IPS-NIHi11 (cell line): ENCODE data around the gene C4BPA.

Source experiments
- DNase-seq: peaks from one replicate; pipeline ENCODE4 v3.0.0; 2012; ENCODE audit warnings: mixed read lengths, low spot score

C4BPA gene

DNA sequence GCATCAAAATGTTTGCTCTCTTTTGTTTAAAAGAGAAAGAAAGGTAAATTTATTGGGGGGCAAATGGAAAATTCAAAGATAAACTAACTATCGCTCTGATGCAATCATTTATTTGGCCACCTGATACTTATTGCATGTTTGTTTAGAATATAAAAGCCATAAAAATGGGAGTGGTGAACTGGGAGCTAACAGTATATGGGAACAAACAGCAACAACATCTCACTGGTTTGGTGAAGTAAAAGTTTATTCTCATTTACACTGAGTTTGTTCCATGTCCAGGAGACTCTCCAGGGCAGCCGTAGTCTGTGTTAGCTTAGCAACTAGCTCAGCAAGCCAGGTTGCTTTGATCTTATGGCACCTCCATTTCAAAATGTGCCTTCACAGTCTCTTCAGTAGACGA is 20.4 kb downstream of the C4BPA start:
- DNase-seq = no peak

DNA sequence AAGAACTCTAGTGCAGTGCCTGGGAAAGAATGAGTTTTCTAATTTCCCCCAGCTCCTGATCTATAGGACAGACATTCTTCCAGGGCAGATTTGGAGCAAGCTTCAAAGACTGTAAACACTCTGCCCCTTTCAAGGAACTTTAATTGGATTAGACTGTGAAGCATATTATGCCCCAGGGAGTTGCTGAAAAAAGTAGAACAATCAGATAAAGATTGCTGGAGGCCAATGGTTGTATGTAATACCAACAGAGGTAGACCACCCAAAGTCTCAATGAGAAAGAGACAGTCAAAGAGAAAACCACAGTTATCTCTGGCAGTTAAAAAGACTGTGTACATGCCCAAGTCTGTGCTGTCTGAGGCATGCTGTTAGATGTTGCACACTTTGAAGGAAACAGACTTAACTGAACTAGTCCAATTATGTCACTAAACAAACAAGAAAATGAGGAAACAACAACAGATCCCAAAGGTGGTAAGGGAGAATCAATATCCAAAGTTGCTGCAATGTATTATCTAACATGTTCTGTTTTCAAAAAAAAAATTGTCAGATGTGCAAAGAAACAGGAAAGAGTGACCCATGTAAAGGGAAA is 24.4 kb downstream of the C4BPA start:
- no peak for DNase-seq

DNA sequence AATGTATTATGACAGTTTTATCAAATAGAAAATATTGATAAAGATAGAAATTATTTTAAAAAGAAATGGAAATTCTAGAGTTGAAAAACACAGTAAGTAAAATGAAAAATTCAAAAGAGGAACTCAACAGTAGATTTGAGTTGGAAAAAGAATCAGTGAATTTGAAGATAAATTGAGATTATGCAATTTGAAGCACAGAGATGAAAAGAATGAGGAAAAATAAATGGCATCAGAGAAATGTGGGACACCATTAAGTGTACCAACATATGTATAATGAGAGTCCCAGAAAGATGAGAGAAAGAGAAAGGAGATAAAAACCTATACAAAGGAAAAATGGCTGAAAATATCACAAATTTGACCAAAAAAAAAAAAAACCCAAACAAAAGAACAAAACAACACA is 25.0 kb downstream of the C4BPA start:
- no peak for DNase-seq

DNA sequence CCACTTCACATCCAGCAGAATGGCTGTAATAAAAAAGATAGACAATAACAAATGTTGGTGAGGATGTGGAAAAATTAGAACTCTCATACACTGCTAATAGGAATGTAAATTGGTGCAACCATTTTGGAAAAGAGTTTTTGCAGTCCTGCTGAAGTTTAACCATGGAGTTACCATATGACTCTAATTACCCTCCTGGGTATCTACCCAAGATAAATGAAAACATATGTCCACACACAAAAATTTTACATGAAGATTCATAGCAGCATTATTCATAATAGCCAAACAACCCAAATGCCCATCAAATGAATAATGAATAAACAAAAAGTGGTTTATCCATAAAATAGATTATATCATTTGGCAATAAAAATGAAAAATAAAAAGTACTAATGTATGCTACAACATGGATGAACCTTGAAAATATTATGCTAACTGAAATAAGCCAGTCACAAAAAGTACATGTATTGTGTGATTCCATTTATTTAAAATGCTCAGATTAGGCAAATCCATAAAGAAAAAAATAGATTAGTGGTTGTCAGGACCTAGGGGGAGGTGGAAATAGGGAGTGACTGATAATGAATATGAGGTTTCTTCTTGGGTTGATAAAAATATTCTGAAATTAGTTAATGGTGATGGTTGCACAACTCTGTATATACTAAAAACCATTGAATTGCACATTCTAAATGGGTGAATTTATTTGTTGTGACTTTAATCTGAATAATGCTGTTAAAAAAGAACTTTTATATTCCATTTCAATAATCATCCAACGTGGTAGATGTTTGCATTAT is 26.4 kb downstream of the C4BPA start:
- DNase-seq = no peak

DNA sequence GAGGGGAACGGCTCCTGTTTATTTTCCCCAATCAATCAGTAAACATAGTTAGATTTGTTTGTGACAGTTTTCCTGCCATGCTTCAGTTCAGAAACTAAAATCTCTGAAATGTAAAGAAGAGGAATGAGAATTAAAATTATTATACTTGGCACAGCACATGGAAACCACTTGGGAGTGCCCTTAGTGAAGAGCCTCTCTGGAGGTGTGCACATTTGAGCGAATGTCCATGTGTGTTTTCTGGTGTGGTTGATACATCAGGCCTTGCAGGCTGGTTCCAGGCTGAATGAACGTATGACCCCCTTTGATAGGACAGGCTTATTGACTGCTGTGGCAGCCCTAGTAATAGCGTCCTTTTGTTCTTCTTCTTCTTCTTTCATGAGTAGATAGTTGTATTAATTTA is 27.1 kb downstream of the C4BPA start:
- no peak for DNase-seq

DNA sequence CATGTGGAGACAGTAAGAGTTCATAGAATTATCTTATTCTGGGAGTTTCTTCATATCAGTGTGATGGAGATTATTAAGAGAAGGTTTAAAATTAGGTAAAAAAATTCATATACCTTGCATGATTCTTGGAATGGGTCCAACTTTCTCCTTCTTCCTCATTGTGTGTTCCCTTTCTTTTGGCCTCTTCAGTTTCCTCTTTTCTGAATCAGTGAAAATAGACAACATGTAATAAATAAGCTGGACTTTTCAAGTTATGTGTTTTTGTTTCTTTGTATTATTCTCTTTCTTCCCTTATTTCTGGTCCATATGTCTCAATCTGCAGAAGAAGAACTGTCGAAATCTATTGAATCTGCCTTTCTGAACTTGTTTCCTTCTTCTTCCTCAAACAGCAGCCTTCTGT is 30.5 kb downstream of the C4BPA start:
- no peak for DNase-seq

DNA sequence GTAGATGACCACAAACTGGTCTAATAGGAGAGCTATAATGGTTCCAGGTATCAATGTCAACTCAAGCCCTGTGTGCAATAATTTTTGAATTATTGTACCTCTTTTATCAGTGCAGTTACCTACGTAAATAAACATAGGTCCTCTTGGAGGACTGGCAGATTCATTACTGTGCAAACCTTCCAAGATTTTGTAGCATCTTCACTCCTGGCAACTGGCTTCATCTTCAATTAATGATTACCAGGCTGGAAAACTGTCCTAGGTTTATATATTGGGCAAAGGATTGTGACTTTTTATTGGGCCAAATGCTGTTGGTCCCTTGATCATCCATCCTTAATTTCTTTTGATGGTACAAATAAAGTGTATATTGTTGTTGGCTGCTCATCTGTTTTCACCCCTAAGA is 35.6 kb downstream of the C4BPA start:
- DNase-seq = no peak

DNA sequence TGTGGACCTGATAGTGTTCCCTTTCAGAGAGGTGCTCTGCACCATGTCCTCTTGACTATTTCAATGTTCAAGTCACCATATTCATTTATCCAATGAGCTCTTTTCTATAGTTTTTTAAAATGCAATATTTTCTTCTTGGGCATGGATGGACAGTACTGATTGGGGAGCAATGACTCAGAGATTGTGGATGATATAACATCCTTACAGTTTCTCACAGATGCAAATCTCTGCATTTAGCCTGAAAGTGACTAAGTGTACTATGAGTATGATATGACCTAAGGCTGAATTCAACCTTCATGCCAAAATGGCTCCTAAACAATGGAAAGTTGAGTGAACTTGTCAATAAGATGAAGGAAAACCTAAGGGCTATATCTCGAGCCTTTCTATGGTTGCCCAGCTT is 36.5 kb downstream of the C4BPA start:
- DNase-seq = no peak

DNA sequence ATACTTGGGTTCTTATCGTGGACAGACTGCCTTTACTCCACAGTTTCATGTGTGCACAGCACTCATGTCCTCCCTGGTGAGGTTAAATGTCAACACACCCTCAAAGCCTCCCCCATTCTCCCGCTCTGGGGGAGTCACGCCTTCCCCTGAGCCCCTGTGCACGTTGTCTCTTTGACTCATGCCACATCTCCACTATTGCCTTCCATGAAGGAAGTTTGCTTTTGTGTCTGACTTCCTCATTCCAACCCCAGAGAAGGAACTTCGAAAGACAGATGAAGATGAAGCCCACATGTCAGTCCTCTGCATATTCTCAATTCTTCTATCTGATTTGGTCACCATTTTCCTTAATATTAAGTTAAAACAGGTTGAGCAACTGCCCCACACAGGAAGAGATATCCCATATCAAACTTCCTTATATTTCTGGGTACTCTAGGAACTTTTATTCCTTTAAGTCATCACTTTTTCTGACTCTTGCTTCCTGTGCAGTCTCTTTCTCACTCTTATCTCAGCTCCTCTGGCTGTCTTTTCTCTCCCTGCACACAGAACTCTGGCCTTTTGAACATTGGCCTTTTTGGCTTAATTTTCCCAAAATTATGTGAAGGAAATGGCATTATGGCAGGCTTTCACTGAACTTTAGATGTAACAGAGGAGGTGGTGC is 41.5 kb downstream of the C4BPA start:
- DNase-seq = no peak

DNA sequence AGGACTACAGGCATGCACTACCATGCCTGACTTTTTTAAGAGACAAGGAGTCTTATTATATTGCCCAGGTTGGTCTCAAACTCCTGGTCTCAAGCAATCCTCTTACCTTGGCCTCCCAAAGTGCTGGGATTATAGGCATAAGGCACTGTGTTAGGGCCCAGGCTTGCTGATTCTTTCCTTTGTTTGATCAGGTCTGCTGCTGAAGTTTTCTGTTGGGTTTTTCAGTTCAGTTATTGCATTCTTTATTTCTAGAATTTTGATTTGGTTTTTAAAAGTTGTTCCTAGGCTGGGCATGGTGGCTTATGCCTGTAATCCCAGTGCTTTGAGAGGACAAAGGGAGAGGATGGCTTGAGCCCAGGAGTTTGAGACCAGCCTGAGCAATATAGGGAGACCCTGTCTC is 47.9 kb downstream of the C4BPA start:
- DNase-seq = no peak

DNA sequence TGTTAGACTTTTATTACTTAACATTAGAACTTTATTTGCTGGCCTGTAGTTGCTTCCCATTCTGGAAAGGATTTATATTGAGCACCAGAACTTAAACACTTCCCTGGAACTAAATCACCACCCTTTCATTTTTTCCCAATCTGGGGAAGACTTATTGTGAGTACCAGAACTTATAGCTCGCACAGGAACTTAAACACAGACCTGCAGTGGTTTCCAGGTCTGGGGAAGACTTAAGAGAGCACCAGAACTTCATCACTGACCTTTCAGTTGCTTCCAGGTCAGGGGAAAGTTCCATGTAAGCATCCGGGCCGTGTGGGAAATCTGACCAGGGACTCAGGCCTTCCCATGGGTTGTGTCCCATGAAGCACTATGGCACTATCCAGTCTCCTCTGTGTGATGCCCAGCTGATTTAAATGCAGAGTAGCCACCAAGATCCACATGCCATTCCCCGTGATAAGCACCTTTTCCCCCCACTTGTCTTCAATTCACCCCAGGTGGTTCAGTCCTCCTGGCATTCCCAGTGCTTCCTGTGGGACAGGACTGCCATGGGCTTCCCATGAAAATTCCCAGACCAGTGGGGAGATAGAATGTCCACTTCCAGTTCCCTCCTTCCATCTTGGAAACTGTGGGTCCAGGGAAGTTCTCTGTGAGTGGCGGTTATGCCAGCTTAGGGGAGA is 48.9 kb downstream of the C4BPA start:
- no peak for DNase-seq

DNA sequence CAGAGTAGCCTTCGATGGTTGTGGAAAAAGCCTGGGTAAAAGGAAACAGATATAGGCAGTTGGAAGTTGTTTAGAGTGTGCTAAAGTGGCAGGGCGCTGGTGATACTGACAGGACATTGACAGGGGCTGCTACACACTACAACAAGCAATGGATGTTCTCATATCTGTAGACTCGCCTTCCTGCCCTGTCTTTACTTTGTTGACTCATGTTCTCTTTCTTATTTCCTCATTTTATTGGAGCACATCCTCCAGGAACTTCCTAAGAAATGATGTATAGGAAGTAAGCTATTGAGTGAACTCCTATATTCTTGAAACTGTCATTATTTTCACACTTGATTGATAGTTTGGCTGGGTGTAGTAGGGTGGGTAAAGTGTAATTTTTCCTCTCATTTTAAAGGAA is 51.0 kb downstream of the C4BPA start:
- no peak for DNase-seq

DNA sequence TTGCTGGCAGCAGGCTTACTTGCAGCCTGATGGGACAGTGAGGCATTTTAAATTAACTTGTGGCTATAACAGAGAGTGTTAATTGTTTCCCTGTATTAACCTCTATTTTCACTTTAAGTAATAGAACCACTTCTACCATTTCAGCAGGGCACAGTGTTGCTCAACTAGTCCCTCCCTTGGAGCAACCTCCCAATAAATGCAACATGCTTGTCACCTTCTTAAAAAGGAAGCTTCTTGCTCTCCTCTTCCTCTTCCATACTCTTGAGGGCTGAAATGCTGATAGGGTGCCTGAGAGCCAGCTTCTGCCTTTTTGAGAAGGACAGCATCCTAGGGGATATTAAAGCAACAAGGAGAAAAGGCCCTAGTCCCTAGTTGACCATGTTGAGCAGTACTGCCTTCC is 52.1 kb downstream of the C4BPA start:
- DNase-seq = no peak

DNA sequence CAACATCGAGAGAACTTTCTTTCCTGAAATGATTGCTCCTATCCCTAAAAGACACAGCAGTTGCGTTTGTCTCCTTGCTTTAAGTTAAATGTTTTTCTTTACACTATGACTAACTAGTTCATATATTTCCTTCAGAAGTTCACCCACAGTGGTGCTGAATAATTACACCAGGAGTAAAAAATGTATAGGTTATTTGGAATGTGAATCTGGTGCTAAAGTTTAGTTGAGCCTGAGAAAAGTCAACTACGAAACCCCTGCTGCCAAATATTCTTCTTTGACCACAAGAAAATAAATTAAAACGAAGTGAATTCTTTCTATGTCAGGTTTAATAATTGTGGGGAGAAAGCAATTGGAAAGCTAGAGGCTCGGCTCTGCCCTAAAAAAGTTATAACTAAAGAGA is 52.8 kb downstream of the C4BPA start:
- no peak for DNase-seq

DNA sequence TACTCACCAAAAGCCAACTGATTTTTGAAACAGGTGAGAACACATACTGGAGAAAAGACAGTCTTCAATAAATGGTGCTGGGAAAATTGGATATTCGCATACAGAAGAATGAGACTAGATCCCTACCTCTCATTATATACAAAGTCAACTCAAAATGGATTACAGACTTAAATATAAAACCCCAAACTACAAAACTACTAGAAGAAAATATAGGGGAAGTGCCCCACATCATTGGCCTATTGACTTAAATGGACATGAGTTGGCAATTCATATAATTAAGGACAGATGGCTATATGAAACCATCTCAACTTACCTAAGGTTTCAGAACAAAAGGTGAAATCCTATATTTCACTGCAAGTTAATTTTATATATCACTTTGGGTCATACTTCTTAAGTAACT is 60.1 kb downstream of the C4BPA start:
- DNase-seq = no peak

DNA sequence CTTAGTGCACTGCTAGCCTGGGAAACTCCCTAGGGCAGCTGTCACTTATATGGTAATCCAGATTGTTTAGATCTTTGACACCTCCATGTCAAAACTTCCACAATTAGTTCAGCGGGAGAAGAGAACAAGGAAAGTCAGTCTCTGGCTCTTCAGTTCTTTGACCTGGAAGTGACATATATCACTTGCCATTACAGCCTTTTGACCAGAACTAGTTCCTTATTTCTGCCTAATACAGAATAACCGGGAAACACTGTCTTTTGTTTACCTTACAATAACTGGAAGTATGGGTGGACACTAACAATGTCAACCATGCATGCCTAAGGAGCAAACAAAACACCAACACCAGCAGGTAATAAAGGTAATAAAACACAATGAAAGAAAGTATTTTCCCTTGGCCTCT is 68.3 kb downstream of the C4BPA start:
- no peak for DNase-seq

DNA sequence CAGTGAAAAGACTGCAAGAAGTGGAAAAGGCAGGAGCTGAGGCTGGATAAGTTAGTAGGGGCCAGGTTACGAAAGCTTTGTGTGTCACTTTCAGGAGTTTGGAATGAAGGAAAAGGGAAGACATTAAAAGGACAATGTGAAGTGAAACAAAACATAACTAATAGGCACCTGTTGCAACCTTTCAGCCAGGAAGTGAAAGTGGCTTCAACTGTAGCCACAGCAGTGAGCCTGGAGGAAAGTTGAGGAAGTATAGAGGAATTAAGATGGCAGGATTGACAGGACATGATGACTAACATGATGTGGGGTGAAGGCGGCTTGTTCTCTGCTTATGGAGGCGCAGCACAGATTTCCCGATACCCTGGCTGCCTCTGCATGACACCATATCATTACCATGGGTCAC is 68.9 kb downstream of the C4BPA start:
- no peak for DNase-seq

DNA sequence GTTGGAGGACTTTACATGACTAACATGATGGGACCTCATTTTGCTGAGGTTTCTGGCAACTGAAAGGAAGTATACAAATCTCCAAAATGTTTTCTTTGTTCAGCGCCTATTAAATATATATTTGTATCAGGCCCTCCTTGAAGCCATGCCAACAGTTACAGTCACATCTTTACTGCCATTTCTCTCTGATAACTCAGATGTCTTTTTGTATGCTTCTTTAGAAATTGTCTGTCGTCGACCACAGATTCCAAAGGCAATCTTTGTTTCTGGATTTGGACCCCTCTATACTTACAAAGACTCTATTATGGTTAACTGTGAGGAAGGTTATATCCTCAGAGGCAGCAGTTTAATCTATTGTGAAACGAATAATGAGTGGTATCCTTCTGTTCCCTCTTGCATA is 69.4 kb downstream of the C4BPA start:
- DNase-seq = no peak

DNA sequence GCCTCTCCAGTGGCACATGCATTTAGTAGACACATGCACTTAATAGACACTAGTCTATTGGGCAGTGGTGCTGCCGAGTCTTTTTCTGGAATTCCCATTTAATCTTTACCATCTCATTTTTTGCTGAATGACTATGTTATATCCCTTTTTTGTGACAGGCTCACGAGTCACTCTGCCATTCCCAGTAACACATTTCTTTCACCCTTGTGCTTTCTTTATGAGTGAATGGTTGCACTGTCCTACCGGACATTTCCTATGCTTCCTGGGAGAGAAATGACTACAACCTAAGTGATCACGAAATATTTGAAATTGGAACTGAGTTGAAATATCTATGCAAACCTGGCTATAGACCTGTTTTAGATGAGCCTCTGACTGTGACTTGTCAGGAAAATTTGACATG is 70.9 kb downstream of the C4BPA start:
- DNase-seq = no peak

DNA sequence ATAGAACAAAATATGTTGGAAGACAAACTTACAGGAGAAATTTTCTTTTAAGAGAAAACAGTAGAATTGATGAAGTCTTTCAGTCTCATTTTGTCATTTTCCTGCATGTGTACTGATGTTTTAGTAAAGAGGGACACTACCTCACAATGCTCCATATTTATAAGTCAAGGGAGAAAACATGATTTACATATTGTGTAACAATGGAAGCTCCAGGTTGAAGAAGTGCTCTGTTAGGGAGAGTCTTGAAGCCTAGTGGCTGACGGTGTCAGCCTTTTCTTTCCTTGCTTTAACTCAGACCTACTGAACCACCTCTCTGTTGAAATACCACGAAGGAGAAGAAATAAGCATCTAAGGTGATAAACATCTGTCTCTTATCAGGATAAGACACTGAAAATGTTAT is 75.0 kb downstream of the C4BPA start:
- no peak for DNase-seq

DNA sequence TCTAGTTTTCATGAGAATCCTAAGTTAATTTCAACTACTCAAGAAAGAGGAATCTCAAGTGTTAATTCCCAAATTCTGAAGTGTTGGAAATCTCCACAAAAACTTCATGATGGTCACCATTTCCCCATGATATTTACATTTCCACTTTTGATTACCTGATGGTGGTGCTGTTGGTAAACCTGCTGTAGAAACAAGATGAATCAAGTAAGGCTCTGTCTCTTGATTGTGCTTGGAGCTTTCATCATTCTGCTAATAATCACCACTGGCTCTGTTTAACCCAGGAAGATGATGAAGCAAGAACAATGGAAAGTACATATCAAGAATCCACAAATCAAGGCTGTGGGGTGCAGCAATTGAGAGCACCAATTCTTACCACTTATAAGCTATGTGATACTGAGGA is 77.8 kb downstream of the C4BPA start:
- DNase-seq = no peak

DNA sequence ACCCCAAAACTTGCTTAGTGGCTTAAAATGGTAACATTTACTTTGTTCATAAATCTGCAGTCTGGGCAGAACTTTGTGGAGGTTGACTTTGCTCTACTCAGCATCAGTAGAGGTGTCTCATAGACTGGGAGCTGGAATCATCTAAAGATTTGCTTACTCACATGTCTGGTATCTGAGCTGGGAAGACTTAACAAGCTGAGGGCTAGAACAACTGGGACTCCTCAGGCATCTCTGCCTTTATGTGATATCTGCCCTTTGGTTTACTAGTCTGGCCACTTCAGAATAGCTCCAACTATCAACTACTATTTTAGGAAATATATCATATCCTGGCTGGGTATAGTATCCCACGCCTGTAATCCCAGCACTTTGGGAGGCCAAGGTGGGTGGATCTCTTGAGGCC is 82.5 kb downstream of the C4BPA start:
- DNase-seq = no peak

DNA sequence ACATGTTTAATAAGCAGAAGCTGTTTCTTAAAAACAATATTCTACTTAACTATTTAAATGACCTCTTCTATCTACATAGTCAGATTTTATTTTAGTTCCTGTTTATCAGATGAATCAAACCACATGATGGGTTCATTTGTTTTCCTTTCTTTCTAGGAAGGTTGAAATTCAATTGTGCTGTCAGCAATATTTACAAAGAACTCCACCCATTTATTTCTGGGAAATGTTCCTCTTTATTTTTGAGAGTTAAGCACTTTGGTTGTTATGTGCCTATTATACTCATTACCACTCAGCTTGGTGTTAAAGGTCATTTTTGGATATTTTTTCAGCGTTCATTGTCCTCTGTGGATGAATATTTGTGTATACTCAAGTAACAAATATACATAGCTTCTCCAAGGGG is 84.9 kb downstream of the C4BPA start:
- no peak for DNase-seq
